HT-29 (cell line): ENCODE results near the gene ALG14. TPM values are rescaled to one million over a fixed set of nuclear protein-coding genes. Genes with fewer than 3 reads are reported as not detected.
A peak's percentile ranks its signal among the peaks of the same experiment; 100 is the strongest.

Experiments used
- DNase-seq: peaks from one replicate; pipeline ENCODE4 v3.0.0-alpha.2; 2015; ENCODE audit warnings: low spot score
- total RNA-seq: library from RNA; depleted of rRNA; stranded (reverse); fragments of >200 nt; shearing (Covaris generic); gene quantifications from 2 replicates; pipeline ENCODE4 v1.2.3, GENCODE V29; 2014

ALG14 gene
- total RNA-seq, 1 experiment from 2014 or later: 2.0 TPM

GRCh38 chr1:94981575-94981973 lies 91.2 kb downstream of the ALG14 start:
- DNase-seq: no peak

GRCh38 chr1:94980582-94981574 lies 91.9 kb downstream of the ALG14 start:
- no peak for DNase-seq

- DNase-seq: no peak
These were observed 92.8 kb downstream of the ALG14 start for GRCh38 chr1:94979656-94980581.

- DNase-seq: no peak
These were observed 93.6 kb downstream of the ALG14 start for GRCh38 chr1:94979131-94979530.

- DNase-seq: no peak
These were observed 94.3 kb downstream of the ALG14 start for GRCh38 chr1:94978401-94978800.

- DNase-seq: no peak
These were observed 95.7 kb downstream of the ALG14 start for GRCh38 chr1:94976971-94977548.

- DNase-seq: no peak
These were observed 97.9 kb downstream of the ALG14 start for GRCh38 chr1:94974824-94975223.

GRCh38 chr1:94974241-94974640 lies 98.5 kb downstream of the ALG14 start:
- DNase-seq: no peak

GRCh38 chr1:94973309-94973922 lies 99.3 kb downstream of the ALG14 start:
- no peak for DNase-seq

- DNase-seq: no peak
These were observed 101.2 kb downstream of the ALG14 start for GRCh38 chr1:94971491-94971924.

GRCh38 chr1:94970783-94971182 lies 102.0 kb downstream of the ALG14 start:
- no peak for DNase-seq

GRCh38 chr1:94969137-94969536 lies 103.6 kb downstream of the ALG14 start:
- DNase-seq: no peak

GRCh38 chr1:94966033-94966432 lies 106.7 kb downstream of the ALG14 start:
- DNase-seq: no peak

GRCh38 chr1:94963864-94964263 lies 108.9 kb downstream of the ALG14 start:
- no peak for DNase-seq

GRCh38 chr1:94962409-94963265 lies 110.1 kb downstream of the ALG14 start:
- DNase-seq: peak; percentile 47

GRCh38 chr1:94961988-94962387 lies 110.8 kb downstream of the ALG14 start:
- no peak for DNase-seq

- DNase-seq: no peak
These were observed 111.2 kb downstream of the ALG14 start for GRCh38 chr1:94961582-94961981.

GRCh38 chr1:94958081-94958480 lies 114.7 kb downstream of the ALG14 start:
- DNase-seq: no peak

- DNase-seq: no peak
These were observed 116.8 kb downstream of the ALG14 start for GRCh38 chr1:94955767-94956632.
